ENCODE measurements around the gene ETDC. TPM values are rescaled to one million over a fixed set of nuclear protein-coding genes. Genes with fewer than 3 reads are reported as not detected.

The ETDC gene
- total RNA-seq, 6 experiments from 2014 or later: not detected

- no peak for TF ChIP-seq CTCF (IDR thresholded peaks at IDR 0.05)
- no peaks in the 10 kb centered on the region for H3K9me3 Mint-ChIP-seq
- H3K27me3 Mint-ChIP-seq (ENCODE audit: insufficient read depth): peaks cover 4% of the 10 kb centered on the region
- H3K36me3 Mint-ChIP-seq (ENCODE audit: low read depth): peaks cover 5% of the 10 kb centered on the region; the same call in 1 of the 2 replicates
- DNase-seq: no peak
- H3K4me3 Mint-ChIP-seq: no peak overlapping the region
- H3K4me1 Mint-ChIP-seq (ENCODE audit: low read depth): peaks cover 23% of the 10 kb centered on the region
- H3K27ac Mint-ChIP-seq: no peak overlapping the region
Observed at GRCh38 chrX:135346975-135347374, 37.7 kb downstream of the ETDC start.

GRCh38 chrX:135347381-135348016 is 38.2 kb downstream of the ETDC start:
- no peaks in the 10 kb centered on the region for H3K9me3 Mint-ChIP-seq
- no peak for TF ChIP-seq CTCF (IDR thresholded peaks at IDR 0.05)
- H3K4me1 Mint-ChIP-seq (ENCODE audit: low read depth): peaks cover 18% of the 10 kb centered on the region
- peaks cover 5% of the 10 kb centered on the region; the same call in 1 of the 2 replicates for H3K36me3 Mint-ChIP-seq (ENCODE audit: low read depth)
- no peak overlapping the region for H3K4me3 Mint-ChIP-seq
- H3K27me3 Mint-ChIP-seq (ENCODE audit: insufficient read depth): peaks cover under 1% of the 10 kb centered on the region
- H3K27ac Mint-ChIP-seq: no peak overlapping the region
- DNase-seq: no peak

- Mint-ChIP-seq H3K4me3 (no peak overlapping the region), H3K9me3 (no peaks in the 10 kb centered on the region), H3K36me3 (ENCODE audit: low read depth) (no peaks in the 10 kb centered on the region; the same call in 1 of the 2 replicates), H3K27ac (no peak overlapping the region), H3K27me3 (ENCODE audit: insufficient read depth) (no peaks in the 10 kb centered on the region), H3K4me1 (ENCODE audit: low read depth) (no peaks in the 10 kb centered on the region)
- DNase-seq: no peak
- no peak for TF ChIP-seq CTCF (IDR thresholded peaks at IDR 0.05)
Observed at GRCh38 chrX:135354288-135354687, 45.0 kb downstream of the ETDC start.

Other genes starting within 250 kb of the ETDC start
- gene SMIM10L2B, start 210.8 kb upstream of the ETDC start, total RNA-seq (2021; fragmentation: NEBNext Ultra II Directional; extraction: Animal tissue kit (Norgen Biotek cat#: 25700)): under 1 TPM; 0.26 to 0.69 (median 0.38) TPM
- not detected for gene ETDB, start 189.0 kb upstream of the ETDC start, total RNA-seq (2021; fragmentation: NEBNext Ultra II Directional; extraction: Animal tissue kit (Norgen Biotek cat#: 25700))
- not detected for gene CT55, start 138.1 kb upstream of the ETDC start, total RNA-seq (2021; fragmentation: NEBNext Ultra II Directional; extraction: Animal tissue kit (Norgen Biotek cat#: 25700))
- not detected for gene ETDA, start 57.4 kb upstream of the ETDC start, total RNA-seq (2021; fragmentation: NEBNext Ultra II Directional; extraction: Animal tissue kit (Norgen Biotek cat#: 25700))
- 1 to 10 TPM; 4.1 to 5.3 (median 5.0) TPM for gene ZNF75D, start 34.6 kb downstream of the ETDC start, total RNA-seq (2021; fragmentation: NEBNext Ultra II Directional; extraction: Animal tissue kit (Norgen Biotek cat#: 25700))
- gene ZNF449, start 35.3 kb downstream of the ETDC start, total RNA-seq (2021; fragmentation: NEBNext Ultra II Directional; extraction: Animal tissue kit (Norgen Biotek cat#: 25700)): 1 to 10 TPM; 4.1 to 5.1 (median 4.6) TPM
- not detected for gene SMIM10L2A, start 112.5 kb downstream of the ETDC start, total RNA-seq (2021; fragmentation: NEBNext Ultra II Directional; extraction: Animal tissue kit (Norgen Biotek cat#: 25700))
- 1 to 10 TPM; 1.3 to 2.0 (median 1.8) TPM for gene INTS6L, start 211.2 kb downstream of the ETDC start, total RNA-seq (2021; fragmentation: NEBNext Ultra II Directional; extraction: Animal tissue kit (Norgen Biotek cat#: 25700))